ENCODE data around the gene BZW1.

BZW1 gene

GRCh38 chr2:200847269-200847668 lies 35.6 kb downstream of the BZW1 start:
- DNase-seq (ENCODE audit: low read depth), result no peak
- TF ChIP-seq CTCF (IDR thresholded peaks at IDR 0.05; ENCODE audit: insufficient read depth, low read depth, low read length, missing control alignments), result no peak
- H3K4me3 ChIP-seq (ENCODE audit: low read length), result no peak overlapping the region

GRCh38 chr2:200847939-200848338 lies 36.2 kb downstream of the BZW1 start:
- no peak for DNase-seq (ENCODE audit: low read depth)
- no peak overlapping the region for H3K4me3 ChIP-seq (ENCODE audit: low read length)
- no peak for TF ChIP-seq CTCF (IDR thresholded peaks at IDR 0.05; ENCODE audit: insufficient read depth, low read depth, low read length, missing control alignments)

GRCh38 chr2:200850512-200851256 lies 39.0 kb downstream of the BZW1 start:
- TF ChIP-seq CTCF (IDR thresholded peaks at IDR 0.05; ENCODE audit: insufficient read depth, low read depth, low read length, missing control alignments), result no peak
- no peak overlapping the region for H3K4me3 ChIP-seq (ENCODE audit: low read length)
- DNase-seq (ENCODE audit: low read depth), result no peak

GRCh38 chr2:200851398-200852248 lies 39.9 kb downstream of the BZW1 start:
- TF ChIP-seq CTCF (IDR thresholded peaks at IDR 0.05; ENCODE audit: insufficient read depth, low read depth, low read length, missing control alignments), result no peak
- H3K4me3 ChIP-seq (ENCODE audit: low read length), result no peak overlapping the region
- no peak for DNase-seq (ENCODE audit: low read depth)

GRCh38 chr2:200852605-200853004 lies 40.9 kb downstream of the BZW1 start:
- no peak overlapping the region for H3K4me3 ChIP-seq (ENCODE audit: low read length)
- DNase-seq (ENCODE audit: low read depth), result no peak

GRCh38 chr2:200856806-200857205 lies 45.1 kb downstream of the BZW1 start:
- H3K4me3 ChIP-seq (ENCODE audit: low read length), result no peak overlapping the region
- TF ChIP-seq CTCF (IDR thresholded peaks at IDR 0.05; ENCODE audit: insufficient read depth, low read depth, low read length, missing control alignments), result no peak
- no peak for DNase-seq (ENCODE audit: low read depth)

More at GRCh38 chr2:200852605-200853004, 40.9 kb downstream of the BZW1 start:
- no peak for TF ChIP-seq CTCF (IDR thresholded peaks at IDR 0.05; ENCODE audit: insufficient read depth, low read depth, low read length, missing control alignments)
